GM23338 (cell line): Measurements from ENCODE around the gene MTMR1.

Experiments
- CREB1 ChIP-seq: fragments of 250-450 bp; sonication (Bioruptor Pico); IDR thresholded peaks from 2 replicates; pipeline ENCODE4 v1.5.0; 2020; ENCODE audit warnings: low read depth, mild to moderate bottlenecking, moderate library complexity
- CTCF ChIP-seq, 2 experiments: fragments of 200-600 bp in 1 of 2; sonication (generic) in 1 of 2; conservative IDR thresholded peaks; 2 replicates each; pipeline versions ENCODE4 v1.5.1 to v1.6.1; 2016 to 2017; ENCODE audit warnings: antibody characterized with exemption in 2 of 2, low read depth in 2 of 2, mild to moderate bottlenecking in 2 of 2, moderate library complexity in 1 of 2
- EZH2phosphoT487 ChIP-seq: fragments of 200-600 bp; sonication (generic); IDR thresholded peaks from one replicate; pipeline ENCODE4 v1.8.1; 2018; ENCODE audit warnings: antibody characterized with exemption; ENCODE audit not compliant: unreplicated experiment

GRCh38 chrX:150690126-150690525 is 3.1 kb upstream of the MTMR1 start:
- TF ChIP-seq CTCF (conservative IDR thresholded peaks at IDR 0.05; ENCODE audit: low read depth in 2 of 2), result no peak
- no peak for TF ChIP-seq CREB1
- no peak for TF ChIP-seq EZH2phosphoT487
